Endothelial cell (in vitro differentiated cells): ENCODE measurements around the gene CENPB. TPM values are rescaled to one million over a fixed set of nuclear protein-coding genes. Genes with fewer than 3 reads are reported as not detected.

ENCODE experiments used
- DNase-seq: peaks from one replicate; pipeline ENCODE4 v3.0.0; 2021; ENCODE audit warnings: low spot score
- H3K27ac Mint-ChIP-seq: one replicate; pipeline ENCODE4 v1.8.0; 2021; ENCODE audit warnings: mixed read lengths, inconsistent platforms; ENCODE audit not compliant: unreplicated experiment
- H3K27me3 Mint-ChIP-seq: one replicate; pipeline ENCODE4 v1.8.0; 2021; ENCODE audit warnings: mild to moderate bottlenecking, moderate library complexity, mixed read lengths, inconsistent platforms; ENCODE audit not compliant: unreplicated experiment
- H3K36me3 Mint-ChIP-seq: one replicate; pipeline ENCODE4 v1.8.0; 2021; ENCODE audit warnings: mild to moderate bottlenecking, low read depth, mixed read lengths, inconsistent platforms; ENCODE audit not compliant: unreplicated experiment
- H3K4me1 Mint-ChIP-seq: one replicate; pipeline ENCODE4 v1.8.0; 2021; ENCODE audit warnings: mild to moderate bottlenecking, mixed read lengths, inconsistent platforms; ENCODE audit not compliant: unreplicated experiment
- H3K4me3 Mint-ChIP-seq: one replicate; pipeline ENCODE4 v1.8.0; 2021; ENCODE audit warnings: mild to moderate bottlenecking, mixed read lengths, inconsistent platforms; ENCODE audit not compliant: unreplicated experiment
- H3K9me3 Mint-ChIP-seq: one replicate; pipeline ENCODE4 v1.8.0; 2021; ENCODE audit warnings: mixed read lengths, inconsistent platforms; ENCODE audit not compliant: unreplicated experiment
- CTCF ChIP-seq: fragments of 200-600 bp; sonication (generic); IDR thresholded peaks from one replicate; pipeline ENCODE4 v1.5.0; 2021; ENCODE audit warnings: antibody characterized with exemption; ENCODE audit not compliant: unreplicated experiment
- total RNA-seq: library from RNA; stranded (reverse); fragmentation: NEBNext Ultra II Directional; extraction: Animal tissue kit (Norgen Biotek cat#: 25700); gene quantifications from one replicate; pipeline ENCODE4 v1.2.1, GENCODE V29; 2021; ENCODE audit not compliant: unreplicated experiment

CENPB gene
- total RNA-seq, 1 donor from 2014 or later = 57.9 TPM

GRCh38 chr20:3811467-3812258 is 25.1 kb upstream of the CENPB start:
- no peak for TF ChIP-seq CTCF
- Mint-ChIP-seq H3K27ac (no peak overlapping the region), H3K27me3 (peaks cover 9% of the 10 kb centered on the region), H3K36me3 (no peaks in the 10 kb centered on the region), H3K4me3 (no peak overlapping the region), H3K4me1 (peaks cover 12% of the 10 kb centered on the region), H3K9me3 (no peaks in the 10 kb centered on the region)
- DNase-seq = no peak

GRCh38 chr20:3808544-3808943 is 22.0 kb upstream of the CENPB start:
- peaks cover 12% of the 10 kb centered on the region for H3K27me3 Mint-ChIP-seq
- H3K4me3 Mint-ChIP-seq = no peak overlapping the region
- H3K27ac Mint-ChIP-seq = no peak overlapping the region
- DNase-seq = no peak
- H3K4me1 Mint-ChIP-seq = peaks cover 14% of the 10 kb centered on the region
- H3K36me3 Mint-ChIP-seq = peaks cover 16% of the 10 kb centered on the region
- TF ChIP-seq CTCF = no peak
- H3K9me3 Mint-ChIP-seq = no peaks in the 10 kb centered on the region

GRCh38 chr20:3804781-3805180 is 18.2 kb upstream of the CENPB start:
- no peaks in the 10 kb centered on the region for H3K9me3 Mint-ChIP-seq
- H3K27ac Mint-ChIP-seq = no peak overlapping the region
- peaks cover 25% of the 10 kb centered on the region for H3K36me3 Mint-ChIP-seq
- H3K4me1 Mint-ChIP-seq = peaks cover 14% of the 10 kb centered on the region
- H3K27me3 Mint-ChIP-seq = peaks cover 9% of the 10 kb centered on the region
- no peak for TF ChIP-seq CTCF
- DNase-seq = no peak
- no peak overlapping the region for H3K4me3 Mint-ChIP-seq

- Mint-ChIP-seq H3K9me3 (no peaks in the 10 kb centered on the region), H3K27ac (no peak overlapping the region), H3K27me3 (peaks cover 9% of the 10 kb centered on the region), H3K36me3 (peaks cover 25% of the 10 kb centered on the region), H3K4me1 (peaks cover 18% of the 10 kb centered on the region), H3K4me3 (peak overlapping the region; percentile 7)
- no peak for TF ChIP-seq CTCF
- no peak for DNase-seq
These were observed 17.8 kb upstream of the CENPB start for GRCh38 chr20:3804254-3804751.

GRCh38 chr20:3803854-3804253 is 17.3 kb upstream of the CENPB start:
- H3K27ac Mint-ChIP-seq = no peak overlapping the region
- no peak for DNase-seq
- H3K9me3 Mint-ChIP-seq = no peaks in the 10 kb centered on the region
- TF ChIP-seq CTCF = no peak
- peak overlapping the region; percentile 7 for H3K4me3 Mint-ChIP-seq
- peaks cover 25% of the 10 kb centered on the region for H3K36me3 Mint-ChIP-seq
- peaks cover 21% of the 10 kb centered on the region for H3K4me1 Mint-ChIP-seq
- H3K27me3 Mint-ChIP-seq = peaks cover 9% of the 10 kb centered on the region
